ENCODE data around the gene HSD11B1L. TPM values are rescaled to one million over a fixed set of nuclear protein-coding genes. Genes with fewer than 3 reads are reported as not detected.
"Not testable (repeated sequence)": the region's sequence is repeated elsewhere in the genome, so short reads cannot be mapped to it uniquely, and the experiment has no call there.

Gene HSD11B1L
- total RNA-seq, 1 donor from 2014 or later = 39.9 TPM

GRCh38 chr19:5697890-5698634, 17.2 kb downstream of the HSD11B1L start:
- no peak for DNase-seq (ENCODE audit: low read depth)

GRCh38 chr19:5698635-5699422, 18.0 kb downstream of the HSD11B1L start:
- DNase-seq (ENCODE audit: low read depth) = no peak

- no peak for DNase-seq (ENCODE audit: low read depth)
Observed at GRCh38 chr19:5700455-5701092, 19.7 kb downstream of the HSD11B1L start.

- DNase-seq (ENCODE audit: low read depth) = not testable (repeated sequence)
Observed at GRCh38 chr19:5702053-5702410, 21.2 kb downstream of the HSD11B1L start.

- DNase-seq (ENCODE audit: low read depth) = no peak
Observed at GRCh38 chr19:5703819-5704818, 23.3 kb downstream of the HSD11B1L start.

GRCh38 chr19:5705552-5705951, 24.7 kb downstream of the HSD11B1L start:
- DNase-seq (ENCODE audit: low read depth) = no peak

GRCh38 chr19:5706876-5707573, 26.2 kb downstream of the HSD11B1L start:
- no peak for DNase-seq (ENCODE audit: low read depth)

- DNase-seq (ENCODE audit: low read depth) = no peak
Observed at GRCh38 chr19:5707576-5708575, 27.0 kb downstream of the HSD11B1L start.

- no peak for DNase-seq (ENCODE audit: low read depth)
Observed at GRCh38 chr19:5711025-5711424, 30.2 kb downstream of the HSD11B1L start.

- no peak for DNase-seq (ENCODE audit: low read depth)
Observed at GRCh38 chr19:5711713-5712161, 30.9 kb downstream of the HSD11B1L start.

GRCh38 chr19:5713228-5713627, 32.4 kb downstream of the HSD11B1L start:
- no peak for DNase-seq (ENCODE audit: low read depth)

GRCh38 chr19:5714816-5715215, 34.0 kb downstream of the HSD11B1L start:
- no peak for DNase-seq (ENCODE audit: low read depth)

GRCh38 chr19:5717215-5717935, 36.5 kb downstream of the HSD11B1L start:
- peak; percentile 32 for DNase-seq (ENCODE audit: low read depth)

- peak; percentile 33 for DNase-seq (ENCODE audit: low read depth)
Observed at GRCh38 chr19:5718037-5718578, 37.3 kb downstream of the HSD11B1L start.

- peak; percentile 43 for DNase-seq (ENCODE audit: low read depth)
Observed at GRCh38 chr19:5718579-5719273, 37.9 kb downstream of the HSD11B1L start.

GRCh38 chr19:5719274-5719960, 38.6 kb downstream of the HSD11B1L start:
- DNase-seq (ENCODE audit: low read depth) = no peak

All from myocyte (in vitro differentiated cells).